ENCODE results near the gene UNK.

UNK gene

DNA sequence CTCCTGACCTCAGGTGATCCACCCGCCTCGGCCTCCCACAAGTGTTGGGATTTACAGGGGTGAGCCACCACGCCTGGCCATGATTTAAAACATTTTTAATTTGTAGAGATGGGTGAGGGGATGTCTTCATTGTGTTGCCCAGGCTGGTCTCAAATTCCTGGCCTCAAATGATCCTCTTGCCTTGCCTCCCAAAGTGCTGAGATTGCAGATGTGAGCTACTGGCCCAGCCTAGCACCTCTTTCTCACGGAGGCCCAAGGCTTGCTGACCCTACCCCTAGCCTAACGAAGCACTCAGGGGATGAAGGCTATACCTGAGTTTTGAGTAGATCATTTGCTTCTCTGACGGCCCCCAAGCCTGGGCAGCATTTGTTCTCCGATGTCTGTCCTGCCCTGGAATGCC is 26.6 kb downstream of the UNK start:
- no peak for DNase-seq (ENCODE audit: extremely low read depth, low read depth)

DNA sequence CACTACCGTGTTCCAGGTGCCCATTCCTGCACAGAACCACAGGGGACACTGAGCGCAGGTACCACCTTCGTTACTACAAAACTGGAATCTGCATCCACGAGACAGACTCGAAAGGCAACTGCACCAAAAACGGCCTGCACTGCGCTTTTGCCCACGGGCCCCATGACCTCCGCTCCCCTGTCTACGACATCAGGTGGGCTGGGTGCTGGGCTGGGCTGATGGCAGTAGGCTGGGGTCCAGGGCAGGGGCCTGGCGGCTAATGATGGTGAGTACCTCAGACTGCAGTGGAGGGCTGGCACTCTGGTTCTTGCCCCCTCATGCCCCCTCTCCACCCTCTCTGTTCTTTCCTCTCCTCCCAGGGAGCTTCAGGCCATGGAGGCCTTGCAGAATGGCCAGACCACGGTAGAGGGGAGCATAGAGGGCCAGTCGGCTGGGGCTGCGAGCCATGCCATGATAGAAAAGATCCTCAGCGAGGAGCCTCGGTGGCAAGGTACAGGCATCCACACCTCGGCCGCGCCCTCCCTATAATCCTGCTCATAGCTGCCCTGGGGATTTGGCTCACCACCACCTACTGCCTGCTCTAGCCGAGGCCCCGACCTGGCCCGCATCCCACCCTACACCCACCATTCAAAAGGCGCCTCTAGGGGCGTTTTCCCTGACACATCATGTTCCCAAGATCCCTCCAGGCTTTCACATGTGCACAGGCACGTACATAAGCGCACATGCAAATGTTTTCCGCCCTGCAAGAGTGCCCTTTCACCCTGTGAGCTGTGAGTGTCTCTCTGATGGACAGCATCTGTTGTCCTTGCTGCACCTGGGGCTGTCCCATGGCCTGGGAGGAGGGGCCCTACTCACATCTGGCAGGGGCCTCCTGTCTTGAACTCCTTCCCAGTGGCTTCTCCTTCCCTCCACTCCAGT is 27.7 kb downstream of the UNK start:
- no peak for DNase-seq (ENCODE audit: extremely low read depth, low read depth)
- TF ChIP-seq, protein P1, sequence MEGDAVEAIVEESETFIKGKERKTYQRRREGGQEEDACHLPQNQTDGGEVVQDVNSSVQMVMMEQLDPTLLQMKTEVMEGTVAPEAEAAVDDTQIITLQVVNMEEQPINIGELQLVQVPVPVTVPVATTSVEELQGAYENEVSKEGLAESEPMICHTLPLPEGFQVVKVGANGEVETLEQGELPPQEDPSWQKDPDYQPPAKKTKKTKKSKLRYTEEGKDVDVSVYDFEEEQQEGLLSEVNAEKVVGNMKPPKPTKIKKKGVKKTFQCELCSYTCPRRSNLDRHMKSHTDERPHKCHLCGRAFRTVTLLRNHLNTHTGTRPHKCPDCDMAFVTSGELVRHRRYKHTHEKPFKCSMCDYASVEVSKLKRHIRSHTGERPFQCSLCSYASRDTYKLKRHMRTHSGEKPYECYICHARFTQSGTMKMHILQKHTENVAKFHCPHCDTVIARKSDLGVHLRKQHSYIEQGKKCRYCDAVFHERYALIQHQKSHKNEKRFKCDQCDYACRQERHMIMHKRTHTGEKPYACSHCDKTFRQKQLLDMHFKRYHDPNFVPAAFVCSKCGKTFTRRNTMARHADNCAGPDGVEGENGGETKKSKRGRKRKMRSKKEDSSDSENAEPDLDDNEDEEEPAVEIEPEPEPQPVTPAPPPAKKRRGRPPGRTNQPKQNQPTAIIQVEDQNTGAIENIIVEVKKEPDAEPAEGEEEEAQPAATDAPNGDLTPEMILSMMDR (IDR thresholded peaks at IDR 0.05; ENCODE audit: low read depth, low read length) = no peak

More for the DNA sequence above, 26.6 kb downstream of the UNK start:
- TF ChIP-seq, protein P1 (IDR thresholded peaks at IDR 0.05; ENCODE audit: low read depth, low read length) = no peak

- DNase-seq (ENCODE audit: extremely low read depth, low read depth) = no peak
- TF ChIP-seq, protein P1 (IDR thresholded peaks at IDR 0.05; ENCODE audit: low read depth, low read length) = no peak
These were observed 28.7 kb downstream of the UNK start for GRCh38 chr17:75813081-75814020.

DNA sequence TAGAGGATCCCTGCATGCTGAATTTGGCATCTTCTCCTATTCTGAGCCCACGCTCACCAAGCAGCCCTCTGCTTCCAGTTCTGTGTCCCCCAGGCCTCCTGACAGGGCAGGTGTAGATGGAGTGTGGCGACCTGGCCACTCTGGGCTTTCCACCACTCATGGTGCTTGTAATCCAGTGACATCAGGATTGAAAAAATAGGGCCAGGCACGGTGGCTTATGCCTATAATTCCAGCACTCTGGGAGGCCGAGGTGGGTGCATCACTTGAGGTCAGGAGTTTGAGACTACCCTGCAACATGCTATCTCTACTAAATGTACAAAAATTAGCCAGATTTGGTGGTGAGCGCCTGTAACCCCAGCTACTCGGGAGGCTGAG is 29.4 kb downstream of the UNK start:
- TF ChIP-seq, protein P1 (IDR thresholded peaks at IDR 0.05; ENCODE audit: low read depth, low read length) = no peak
- no peak for DNase-seq (ENCODE audit: extremely low read depth, low read depth)

DNA sequence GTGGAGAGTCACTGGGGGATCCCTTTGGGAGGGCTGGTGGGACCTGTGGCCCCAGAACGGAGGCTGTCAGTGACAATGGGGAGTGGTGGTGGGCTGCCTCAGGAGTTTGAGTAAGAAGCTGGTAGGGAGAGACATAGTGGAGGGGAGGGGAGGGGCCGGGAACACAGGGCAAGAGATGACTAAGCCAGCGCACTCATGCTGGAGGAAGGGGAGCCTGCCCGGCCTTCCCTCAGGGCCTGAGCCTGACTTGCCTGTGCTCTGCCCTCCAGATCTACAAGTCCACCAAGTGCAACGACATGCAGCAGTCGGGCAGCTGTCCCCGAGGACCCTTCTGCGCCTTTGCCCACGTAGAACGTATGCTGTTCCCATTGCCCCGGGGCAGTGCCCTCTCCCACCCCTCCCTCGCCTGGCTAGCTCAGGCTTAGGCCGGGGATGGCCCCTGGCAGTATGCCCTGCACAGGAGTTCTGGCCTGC is 30.3 kb downstream of the UNK start:
- TF ChIP-seq, protein P1 (IDR thresholded peaks at IDR 0.05; ENCODE audit: low read depth, low read length) = no peak
- DNase-seq (ENCODE audit: extremely low read depth, low read depth) = no peak

DNA sequence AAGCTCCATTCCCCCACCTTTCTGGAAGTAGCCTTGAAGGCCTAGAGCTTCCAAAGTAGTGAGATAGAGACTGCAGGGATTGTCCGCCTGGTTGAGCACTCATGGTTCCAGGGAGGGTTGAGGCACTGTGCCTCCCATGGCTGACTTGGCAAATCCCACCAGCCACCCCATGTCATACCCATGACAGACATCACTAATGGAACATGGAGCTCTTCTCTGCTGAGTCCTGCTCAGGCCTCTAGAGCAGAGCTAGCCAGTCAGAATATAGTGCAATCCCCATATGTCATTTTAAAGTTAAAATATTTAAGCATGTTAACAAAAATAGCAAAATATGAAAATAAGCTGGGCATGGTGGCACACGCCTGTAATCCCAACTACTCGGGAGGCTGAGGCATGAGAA is 30.8 kb downstream of the UNK start:
- TF ChIP-seq, protein P1 (IDR thresholded peaks at IDR 0.05; ENCODE audit: low read depth, low read length) = no peak
- DNase-seq (ENCODE audit: extremely low read depth, low read depth) = no peak

All from AG09319 (cell line).